Transverse colon (tissue), 4 donors: ENCODE results near the gene POLE. TPM values are rescaled to one million over a fixed set of nuclear protein-coding genes. Genes with fewer than 3 reads are reported as not detected.

Source experiments
- DNase-seq: peaks from one replicate; pipeline ENCODE4 v3.0.0-alpha.2; 2019
- H3K27ac ChIP-seq, 4 donors: fragments of 200-600 bp; sonication (generic); 2 replicates each; pipeline ENCODE4 v1.5.1; 2016 to 2018; ENCODE audit warnings: inconsistent platforms in 4 of 4
- H3K27me3 ChIP-seq: fragments of 200-600 bp; sonication (generic); 2 replicates; pipeline ENCODE4 v1.5.1; 2017; ENCODE audit warnings: inconsistent platforms
- H3K36me3 ChIP-seq, 4 donors: fragments of 200-600 bp; sonication (generic); 2 replicates each; pipeline ENCODE4 v1.5.1; 2017 to 2019; ENCODE audit warnings: inconsistent platforms in 4 of 4
- H3K4me1 ChIP-seq, 4 donors: fragments of 200-600 bp; sonication (generic); 2 replicates each; pipeline ENCODE4 v1.5.1; 2017 to 2020; ENCODE audit warnings: inconsistent platforms in 4 of 4
- H3K4me3 ChIP-seq, 4 donors: fragments of 200-600 bp; sonication (generic); 1 replicate in 1 of 4; 2 replicates in 3 of 4; pipeline versions ENCODE4 v1.5.1 to v1.6.1; 2017 to 2019; ENCODE audit warnings: inconsistent platforms in 4 of 4
- H3K9me3 ChIP-seq, 2 donors: fragments of 200-600 bp; sonication (generic); 2 replicates each; pipeline ENCODE4 v1.5.1; 2017 to 2019; ENCODE audit warnings: inconsistent platforms in 2 of 2
- CTCF ChIP-seq, 5 experiments: fragments of 200-600 bp in 3 of 5; fragments of 450-650 bp in 2 of 5; sonication (generic) in 3 of 5; IDR thresholded peaks; 1 replicate in 2 of 5; 2 replicates in 3 of 5; pipeline ENCODE4 v1.5.1; 2016 to 2017; ENCODE audit warnings: antibody characterized with exemption in 5 of 5, inconsistent platforms in 3 of 5, mild to moderate bottlenecking in 2 of 5, moderate library complexity in 1 of 5
- EP300 ChIP-seq: sonication (generic); formaldehyde crosslinking; IDR thresholded peaks from one replicate; pipeline ENCODE4 v1.6.1; 2017; ENCODE audit warnings: antibody characterized with exemption, low read depth
- POLR2A ChIP-seq: fragments of 450-650 bp; IDR thresholded peaks from one replicate; pipeline ENCODE4 v1.6.1; 2016; ENCODE audit warnings: antibody characterized with exemption, mild to moderate bottlenecking, moderate library complexity
- POLR2AphosphoS5 ChIP-seq, 3 donors: sonication (generic); formaldehyde crosslinking; IDR thresholded peaks; one replicate each; pipeline ENCODE4 v1.6.1; 2016; ENCODE audit warnings: antibody characterized with exemption in 3 of 3
- WGBS, 2 donors: methylation state at CpG; one replicate each; pipeline ENCODE4 v1.1.5; 2018; ENCODE audit warnings: low coverage in 1 of 2; 5-methylcytosine and 5-hydroxymethylcytosine counted together
- in situ Hi-C, 4 donors: fragments of 200-750 bp; cut with MboI; loops; one replicate each; pipeline versions ENCODE4 v1.15.0 to v1.15.1; 2017; ENCODE audit warnings: low sequenced_read_pairs in 3 of 4, low pct_ligation_motif_present in 1 of 4, low pct_unique_long_range_greater_than_20kb in 1 of 4
- intact Hi-C: fragments of 100-400 bp; cut with DNase I; formaldehyde crosslinking; loops from one replicate; pipeline ENCODE4 v1.15.1; 2023; ENCODE audit warnings: low total_unique reads
- total RNA-seq, 4 donors: library from RNA; depleted of rRNA; stranded (reverse); fragments of >200 nt; gene quantifications; one replicate each; pipeline ENCODE4 v1.1.0, GENCODE V29; 2016

Gene POLE
- total RNA-seq, 4 donors from 2014 or later, result 57.0 to 204 (median 74.1) TPM

- 87 to 90% methylated on average over 3 to 30 of the region's 30 CpGs for WGBS, 2 donors
- no peak for TF ChIP-seq POLR2A
- no peak for TF ChIP-seq EP300
- TF ChIP-seq POLR2AphosphoS5 (IDR thresholded peaks at IDR 0.05), result no peak
- TF ChIP-seq CTCF (IDR thresholded peaks at IDR 0.05), result no peak
Measured at GRCh38 chr12:132724506-132725241, 37.5 kb upstream of the POLE start.

GRCh38 chr12:132723764-132724140 lies 36.6 kb upstream of the POLE start:
- Histone ChIP-seq H3K36me3 (peaks cover 0 to 59% (median 23%) of the 10 kb centered on the region in 4 donors), H3K27ac (no peak overlapping the region), H3K4me3 (no peak overlapping the region), H3K9me3 (no peaks in the 10 kb centered on the region), H3K27me3 (no peaks in the 10 kb centered on the region), H3K4me1 (no peaks in the 10 kb centered on the region)
- intact Hi-C loops (no loop called here), in situ Hi-C loops (no loop called here)
- 82 to 94% methylated on average over 2 of the region's 2 CpGs for WGBS, 2 donors
- TF ChIP-seq EP300 (no peak), CTCF (IDR thresholded peaks at IDR 0.05) (no peak), POLR2A (no peak), POLR2AphosphoS5 (IDR thresholded peaks at IDR 0.05) (no peak)
- no peak for DNase-seq

More at GRCh38 chr12:132724506-132725241, 37.5 kb upstream of the POLE start:
- no peak overlapping the region for H3K27ac ChIP-seq
- intact Hi-C loops (no loop called here), in situ Hi-C loops (no loop called here)
- H3K4me1 ChIP-seq, result no peaks in the 10 kb centered on the region
- no peak overlapping the region for H3K4me3 ChIP-seq
- H3K36me3 ChIP-seq, result peaks cover 0 to 62% (median 25%) of the 10 kb centered on the region in 4 donors
- H3K9me3 ChIP-seq, result no peaks in the 10 kb centered on the region
- no peaks in the 10 kb centered on the region for H3K27me3 ChIP-seq
- no peak for DNase-seq

- H3K27me3 ChIP-seq, result no peaks in the 10 kb centered on the region
- no peaks in the 10 kb centered on the region for H3K4me1 ChIP-seq
- peaks cover 0 to 53% (median 21%) of the 10 kb centered on the region in 4 donors for H3K36me3 ChIP-seq
- intact Hi-C loops, result no loop called here
- WGBS, 2 donors, result 83 to 92% methylated on average over 2 to 30 of the region's 30 CpGs
- DNase-seq, result no peak
- H3K4me3 ChIP-seq, result no peak overlapping the region
- no peak overlapping the region for H3K27ac ChIP-seq
- in situ Hi-C loops, result no loop called here
- no peaks in the 10 kb centered on the region for H3K9me3 ChIP-seq
- TF ChIP-seq POLR2AphosphoS5 (IDR thresholded peaks at IDR 0.05) (no peak), CTCF (IDR thresholded peaks at IDR 0.05) (no peak), EP300 (no peak), POLR2A (no peak)
Measured at GRCh38 chr12:132723015-132723763, 36.0 kb upstream of the POLE start.

GRCh38 chr12:132720606-132721345 lies 33.6 kb upstream of the POLE start:
- Histone ChIP-seq H3K4me3 (no peak overlapping the region), H3K36me3 (peaks cover 0 to 32% (median 15%) of the 10 kb centered on the region in 4 donors)
- in situ Hi-C loops, result no loop called here

More at GRCh38 chr12:132720606-132721345, 33.6 kb upstream of the POLE start:
- TF ChIP-seq EP300 (no peak), POLR2A (no peak), CTCF (IDR thresholded peaks at IDR 0.05) (no peak), POLR2AphosphoS5 (IDR thresholded peaks at IDR 0.05) (no peak)
- Histone ChIP-seq H3K9me3 (no peaks in the 10 kb centered on the region), H3K27me3 (no peaks in the 10 kb centered on the region), H3K4me1 (no peaks in the 10 kb centered on the region), H3K27ac (no peak overlapping the region)
- DNase-seq, result no peak
- intact Hi-C loops, result no loop called here
- 95% methylated on average over 25 of the region's 25 CpGs; no CpG with 5 or more reads in 1 of the 2 donors for WGBS, 2 donors
